ENCODE measurements around the gene WDR75.
"Not testable (repeated sequence)": the region's sequence is repeated elsewhere in the genome, so short reads cannot be mapped to it uniquely, and the experiment has no call there.

WDR75 gene

GRCh38 chr2:189442468-189442867, 1.2 kb downstream of the WDR75 start:
- DNase-seq: no peak

- DNase-seq: no peak
These were observed 3.0 kb downstream of the WDR75 start for GRCh38 chr2:189444322-189444721.

- no peak for DNase-seq
These were observed 5.5 kb downstream of the WDR75 start for GRCh38 chr2:189446780-189447179.

GRCh38 chr2:189454009-189454408, 12.7 kb downstream of the WDR75 start:
- DNase-seq: no peak

GRCh38 chr2:189465076-189465475, 23.8 kb downstream of the WDR75 start:
- no peak for DNase-seq

GRCh38 chr2:189465478-189465877, 24.2 kb downstream of the WDR75 start:
- no peak for DNase-seq

GRCh38 chr2:189466046-189466445, 24.8 kb downstream of the WDR75 start:
- no peak for DNase-seq

- no peak for DNase-seq
These were observed 25.4 kb downstream of the WDR75 start for GRCh38 chr2:189466656-189467055.

GRCh38 chr2:189467160-189467559, 25.9 kb downstream of the WDR75 start:
- no peak for DNase-seq

GRCh38 chr2:189467593-189467992, 26.3 kb downstream of the WDR75 start:
- DNase-seq: no peak

GRCh38 chr2:189474526-189474925, 33.3 kb downstream of the WDR75 start:
- no peak for DNase-seq

- DNase-seq: no peak
These were observed 36.5 kb downstream of the WDR75 start for GRCh38 chr2:189477756-189478155.

GRCh38 chr2:189478289-189478688, 37.0 kb downstream of the WDR75 start:
- not testable (repeated sequence) for DNase-seq

GRCh38 chr2:189481071-189481470, 39.8 kb downstream of the WDR75 start:
- no peak for DNase-seq

GRCh38 chr2:189483571-189483970, 42.3 kb downstream of the WDR75 start:
- DNase-seq: no peak

GRCh38 chr2:189483980-189484740, 42.9 kb downstream of the WDR75 start:
- DNase-seq: no peak

GRCh38 chr2:189485146-189485545, 43.9 kb downstream of the WDR75 start:
- no peak for DNase-seq

- DNase-seq: no peak
These were observed 45.0 kb downstream of the WDR75 start for GRCh38 chr2:189486237-189486770.

- no peak for DNase-seq
These were observed 46.2 kb downstream of the WDR75 start for GRCh38 chr2:189487283-189488007.

GRCh38 chr2:189488008-189488310, 46.7 kb downstream of the WDR75 start:
- DNase-seq: no peak

- DNase-seq: no peak
These were observed 51.2 kb downstream of the WDR75 start for GRCh38 chr2:189492451-189492850.

GRCh38 chr2:189498205-189498604, 56.9 kb downstream of the WDR75 start:
- no peak for DNase-seq

- no peak for DNase-seq
These were observed 57.9 kb downstream of the WDR75 start for GRCh38 chr2:189499137-189499536.

GRCh38 chr2:189500456-189501160, 59.3 kb downstream of the WDR75 start:
- no peak for DNase-seq
